BLaER1 treated with 17β-estradiol and CSF1 and Interleukin-3, amounts not matched to agents 10 nM and 100 nM (cell line): ENCODE data around the gene TOMM40.

Experiments
- H3K27ac ChIP-seq, 11 experiments: shearing (Covaris generic); formaldehyde crosslinking; 2 replicates each; pipeline ENCODE4 v1.8.1; 2022
- H3K27me3 ChIP-seq, 11 experiments: shearing (Covaris generic); formaldehyde crosslinking; 2 replicates each; pipeline ENCODE4 v1.8.1; 2022
- H3K36me3 ChIP-seq, 11 experiments: shearing (Covaris generic); formaldehyde crosslinking; 2 replicates each; pipeline ENCODE4 v1.8.1; 2022
- H3K4me1 ChIP-seq, 10 experiments: shearing (Covaris generic); formaldehyde crosslinking; 2 replicates each; pipeline ENCODE4 v1.8.1; 2022
- H3K4me2 ChIP-seq, 11 experiments: shearing (Covaris generic); formaldehyde crosslinking; 2 replicates each; pipeline ENCODE4 v1.8.1; 2022
- H3K4me3 ChIP-seq, 10 experiments: shearing (Covaris generic); formaldehyde crosslinking; 2 replicates each; pipeline ENCODE4 v1.8.1; 2022
- H3K9ac ChIP-seq, 11 experiments: shearing (Covaris generic); formaldehyde crosslinking; 2 replicates each; pipeline ENCODE4 v1.8.1; 2022
- H3K9me3 ChIP-seq, 11 experiments: shearing (Covaris generic); formaldehyde crosslinking; replicated peaks in 1 of 11; 2 replicates each; pipeline ENCODE4 v1.8.1; 2022
- H4K20me1 ChIP-seq, 11 experiments: shearing (Covaris generic); formaldehyde crosslinking; 2 replicates each; pipeline ENCODE4 v1.8.1; 2022
- Cebpa-rat ChIP-seq, 11 experiments: shearing (Covaris generic); IDR thresholded peaks; 2 replicates each; pipeline ENCODE4 v1.8.1; 2022

The TOMM40 gene

DNA sequence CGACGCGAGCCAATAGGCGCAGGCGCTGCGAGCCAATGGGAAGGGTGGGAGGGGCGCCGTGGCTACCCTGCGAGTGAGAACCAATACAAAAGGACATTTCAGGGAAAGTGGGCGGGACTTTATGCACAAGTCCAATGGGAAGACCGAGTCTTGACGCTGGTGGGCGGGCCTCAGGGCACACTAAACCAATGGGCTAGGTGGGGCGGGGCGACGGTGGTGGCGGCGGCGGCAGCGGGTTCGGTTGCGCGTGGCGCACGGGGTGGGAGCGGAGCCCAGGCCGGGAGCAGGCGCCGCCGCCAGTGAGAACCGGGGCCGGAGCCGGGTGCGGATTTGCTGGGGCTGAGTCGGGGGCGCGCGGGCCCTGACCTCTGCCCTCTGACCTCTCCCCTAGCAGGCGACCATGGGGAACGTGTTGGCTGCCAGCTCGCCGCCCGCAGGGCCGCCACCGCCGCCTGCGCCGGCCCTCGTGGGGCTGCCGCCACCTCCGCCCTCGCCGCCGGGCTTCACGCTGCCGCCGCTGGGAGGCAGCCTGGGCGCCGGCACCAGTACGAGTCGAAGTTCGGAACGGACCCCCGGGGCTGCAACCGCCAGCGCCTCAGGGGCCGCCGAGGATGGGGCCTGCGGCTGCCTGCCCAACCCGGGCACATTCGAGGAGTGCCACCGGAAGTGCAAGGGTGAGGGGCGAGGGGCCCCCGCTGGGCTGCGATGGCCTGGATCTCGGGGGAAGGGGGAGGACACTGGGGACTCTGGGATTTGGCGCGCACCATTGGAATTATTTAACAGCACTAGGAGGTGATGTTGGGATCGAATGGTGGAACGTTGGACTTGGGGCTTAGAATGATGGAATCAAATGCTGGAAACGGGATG lies at the start of gene TOMM40:
TOMM40 (plus strand) TSS at position 239 of the 867 bp plus-strand sequence; CDS start at position 401, 162 bp downstream.
- no peak for TF ChIP-seq Cebpa-rat (IDR thresholded peaks at IDR 0.05)
- Histone ChIP-seq H3K27ac (peak within 1 kb of the TSS; percentile 83 to 98 (median 92)), H3K36me3 (peaks cover 60 to 74% (median 69%) of the 10 kb centered on the region in 11 experiments), H4K20me1 (peaks cover 0 to 51% (median 45%) of the 10 kb centered on the region in 11 experiments; a peak in 18 of 22 replicates), H3K27me3 (no peaks in the 10 kb centered on the region), H3K4me3 (peak within 1 kb of the TSS; percentile 87 to 99 (median 94)), H3K4me2 (peak within 1 kb of the TSS; percentile 91 to 99 (median 96)), H3K9ac (peak within 1 kb of the TSS; percentile 83 to 99 (median 94)), H3K9me3 (no peaks in the 10 kb centered on the region), H3K4me1 (peaks cover 20 to 39% (median 26%) of the 10 kb centered on the region in 10 experiments)

- H3K4me1 ChIP-seq = peaks cover 34 to 52% (median 41%) of the 10 kb centered on the region in 10 experiments
- no peaks in the 10 kb centered on the region for H3K9me3 ChIP-seq
- H3K4me3 ChIP-seq = peak overlapping the region; percentile 56 to 99 (median 96)
- H3K36me3 ChIP-seq = peaks cover 0 to 2% (median 0%) of the 10 kb centered on the region in 11 experiments; a peak in 1 of 22 replicates
- no peaks in the 10 kb centered on the region for H3K27me3 ChIP-seq
- peak overlapping the region in 10 of 11 experiments; percentile 18 to 97 (median 80); a peak in 14 of 22 replicates for H3K27ac ChIP-seq
- H4K20me1 ChIP-seq = peaks cover 5 to 33% (median 21%) of the 10 kb centered on the region in 11 experiments; a peak in 18 of 22 replicates
- H3K4me2 ChIP-seq = peak overlapping the region; percentile 68 to 100 (median 81)
- H3K9ac ChIP-seq = peak overlapping the region; percentile 51 to 99 (median 96); a peak in 21 of 22 replicates
- no peak for TF ChIP-seq Cebpa-rat (IDR thresholded peaks at IDR 0.05)
These were observed 45.8 kb upstream of the TOMM40 start for GRCh38 chr19:44845286-44845611.

DNA sequence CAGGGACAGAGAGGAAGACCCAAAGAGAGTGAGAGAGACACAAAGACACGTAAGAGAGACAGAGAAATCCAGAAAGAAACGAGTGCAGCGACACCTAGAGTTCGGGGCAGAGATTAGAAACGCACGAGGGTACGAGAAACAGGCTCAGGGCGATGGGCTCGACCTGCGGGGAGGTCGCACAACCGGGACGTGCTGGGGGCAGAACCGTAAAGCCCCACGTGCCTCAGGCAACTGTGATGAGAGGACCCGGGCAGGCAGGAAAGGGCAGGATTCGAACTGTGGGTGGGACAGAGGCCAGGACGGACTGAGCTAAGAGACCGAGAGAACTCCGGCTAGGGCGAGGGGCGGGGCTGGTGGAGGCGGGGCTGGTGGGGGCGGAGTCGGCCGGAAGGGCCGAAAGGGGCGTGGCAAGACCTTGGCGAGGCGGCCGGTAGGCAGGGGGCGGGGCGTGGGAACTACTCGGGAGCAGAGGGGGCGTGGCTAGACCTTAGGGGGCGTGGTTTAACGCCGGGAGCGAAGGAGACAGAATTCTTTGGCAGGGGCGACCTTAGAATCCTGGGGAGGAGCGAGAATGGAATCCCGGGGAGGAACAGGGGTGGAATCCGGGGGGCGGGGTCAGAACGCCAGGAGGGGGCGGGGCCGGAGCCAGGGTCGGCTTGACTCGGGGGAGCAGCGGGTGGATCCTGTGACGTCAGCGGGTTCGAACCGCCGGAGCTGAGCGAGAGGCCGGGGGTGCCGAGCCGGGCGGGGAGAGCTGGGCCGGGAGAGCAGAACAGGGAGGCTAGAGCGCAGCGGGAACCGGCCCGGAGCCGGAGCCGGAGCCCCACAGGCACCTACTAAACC lies 45.2 kb upstream of the TOMM40 start, which contains the start of gene NECTIN2:
NECTIN2 (plus strand) TSS at position 686 of the 843 bp plus-strand sequence. CDS start 229 bp downstream, outside the sequence.
- Histone ChIP-seq H3K4me1 (peaks cover 40 to 55% (median 46%) of the 10 kb centered on the region in 10 experiments), H3K4me3 (peak within 1 kb of the TSS; percentile 88 to 99 (median 96)), H3K36me3 (peaks cover 0 to 5% (median 0%) of the 10 kb centered on the region in 11 experiments; a peak in 2 of 22 replicates), H3K27ac (peak within 1 kb of the TSS; percentile 92 to 99 (median 95)), H3K27me3 (no peaks in the 10 kb centered on the region), H3K9ac (peak within 1 kb of the TSS; percentile 96 to 100 (median 98)), H3K4me2 (peak within 1 kb of the TSS; percentile 88 to 100 (median 99)), H4K20me1 (peaks cover 10 to 39% (median 27%) of the 10 kb centered on the region in 11 experiments; a peak in 19 of 22 replicates), H3K9me3 (no peaks in the 10 kb centered on the region)
- TF ChIP-seq Cebpa-rat (IDR thresholded peaks at IDR 0.05) = no peak

DNA sequence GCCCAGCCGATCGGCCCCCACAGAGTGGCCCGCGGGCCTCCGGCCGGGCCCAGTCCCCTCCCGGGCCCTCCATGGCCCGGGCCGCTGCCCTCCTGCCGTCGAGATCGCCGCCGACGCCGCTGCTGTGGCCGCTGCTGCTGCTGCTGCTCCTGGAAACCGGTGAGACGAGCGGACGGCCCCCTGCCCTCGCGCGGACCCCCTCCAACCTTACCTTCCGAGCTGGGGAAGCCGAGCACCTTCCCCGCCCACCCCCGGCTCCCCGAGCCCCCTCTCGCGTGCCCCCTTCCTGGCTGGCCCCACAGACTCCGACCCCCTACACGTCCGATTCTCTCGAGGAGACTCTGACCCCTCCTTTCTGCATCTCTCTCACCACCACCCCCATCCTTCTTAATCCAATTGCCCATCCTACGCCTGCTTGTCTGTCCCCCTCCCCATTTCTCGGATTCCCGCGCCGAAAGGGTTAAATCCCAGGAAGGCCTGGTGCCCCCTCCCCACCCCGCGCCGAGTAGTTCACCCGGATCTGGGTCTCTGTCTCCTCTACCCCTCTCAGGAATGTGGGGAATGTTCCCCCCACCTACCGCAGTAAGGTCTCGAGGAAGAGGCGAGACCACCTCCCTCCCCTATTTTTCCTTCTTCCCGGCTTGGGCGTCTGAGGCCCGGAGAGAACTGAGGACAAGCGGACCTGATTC lies 44.5 kb upstream of the TOMM40 start:
- peak overlapping the region; percentile 92 to 99 (median 95) for H3K27ac ChIP-seq
- H4K20me1 ChIP-seq = peaks cover 18 to 46% (median 34%) of the 10 kb centered on the region in 11 experiments; a peak in 20 of 22 replicates
- peak overlapping the region; percentile 88 to 99 (median 96) for H3K4me3 ChIP-seq
- no peaks in the 10 kb centered on the region for H3K27me3 ChIP-seq
- H3K4me2 ChIP-seq = peak overlapping the region; percentile 88 to 100 (median 99)
- H3K36me3 ChIP-seq = peaks cover 0 to 10% (median 0%) of the 10 kb centered on the region in 11 experiments; a peak in 3 of 22 replicates
- peak overlapping the region; percentile 96 to 100 (median 98) for H3K9ac ChIP-seq
- no peak for TF ChIP-seq Cebpa-rat (IDR thresholded peaks at IDR 0.05)
- no peaks in the 10 kb centered on the region for H3K9me3 ChIP-seq
- H3K4me1 ChIP-seq = peaks cover 45 to 57% (median 48%) of the 10 kb centered on the region in 10 experiments

GRCh38 chr19:44847144-44848035 lies 43.7 kb upstream of the TOMM40 start:
- Histone ChIP-seq H4K20me1 (peaks cover 21 to 54% (median 42%) of the 10 kb centered on the region in 11 experiments; a peak in 20 of 22 replicates), H3K27ac (peak overlapping the region; percentile 92 to 99 (median 95)), H3K4me3 (peak overlapping the region; percentile 88 to 99 (median 96)), H3K4me1 (peaks cover 53 to 65% (median 56%) of the 10 kb centered on the region in 10 experiments), H3K4me2 (peak overlapping the region; percentile 88 to 100 (median 99)), H3K27me3 (no peaks in the 10 kb centered on the region), H3K9ac (peak overlapping the region; percentile 96 to 100 (median 98)), H3K9me3 (no peaks in the 10 kb centered on the region), H3K36me3 (peaks cover 0 to 12% (median 0%) of the 10 kb centered on the region in 11 experiments; a peak in 3 of 22 replicates)
- no peak for TF ChIP-seq Cebpa-rat (IDR thresholded peaks at IDR 0.05)

DNA sequence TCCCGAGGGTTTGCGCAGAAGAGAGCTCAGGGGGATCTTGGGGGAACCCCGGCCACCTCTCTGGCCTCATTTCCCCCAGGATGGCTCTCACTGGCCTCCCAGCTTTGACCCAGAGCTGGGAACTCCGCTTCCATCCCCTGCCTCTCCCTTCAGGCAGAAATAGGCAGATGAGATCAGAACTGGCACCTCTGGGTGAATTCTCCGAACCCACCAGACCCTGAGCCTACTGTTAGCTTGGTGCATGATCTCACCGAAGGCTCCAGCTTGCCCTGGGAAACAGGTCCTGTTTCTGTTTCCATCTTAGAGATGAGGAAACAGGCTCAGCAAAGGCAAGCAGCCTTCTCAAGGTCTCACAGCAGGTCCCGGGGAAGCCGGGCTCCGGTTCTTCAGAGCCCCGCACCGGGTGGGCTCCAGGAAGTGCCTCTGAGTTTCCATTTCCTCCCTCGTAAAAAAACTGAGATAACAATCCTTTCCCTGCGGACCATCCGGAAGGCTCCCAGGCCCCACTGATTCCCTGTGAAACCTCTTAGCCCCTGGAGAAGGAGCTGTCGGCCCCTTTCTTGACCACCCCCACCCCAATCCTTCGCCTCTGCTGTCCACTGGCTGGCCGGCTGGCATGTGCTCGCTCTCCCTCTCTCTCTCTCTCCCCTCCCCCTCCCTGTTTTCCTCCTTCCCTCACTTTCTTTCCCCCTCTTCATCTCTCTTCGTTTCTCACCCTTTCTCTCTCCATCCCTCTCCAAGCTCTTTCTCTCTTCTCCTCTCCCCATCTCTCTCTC lies 42.8 kb upstream of the TOMM40 start:
- Histone ChIP-seq H3K4me3 (peak overlapping the region; percentile 88 to 99 (median 96)), H3K9ac (peak overlapping the region; percentile 96 to 100 (median 98)), H3K27ac (peak overlapping the region; percentile 8 to 99 (median 95); a peak in 21 of 22 replicates), H3K4me1 (peaks cover 56 to 72% (median 64%) of the 10 kb centered on the region in 10 experiments), H3K9me3 (no peaks in the 10 kb centered on the region), H3K36me3 (peaks cover 0 to 12% (median 0%) of the 10 kb centered on the region in 11 experiments; a peak in 5 of 22 replicates), H3K4me2 (peak overlapping the region; percentile 88 to 100 (median 99)), H3K27me3 (no peaks in the 10 kb centered on the region), H4K20me1 (peaks cover 21 to 62% (median 42%) of the 10 kb centered on the region in 11 experiments; a peak in 20 of 22 replicates)
- TF ChIP-seq Cebpa-rat (IDR thresholded peaks at IDR 0.05) = no peak
